ENCODE measurements around the gene ORM1. TPM values are rescaled to one million over a fixed set of nuclear protein-coding genes. Genes with fewer than 3 reads are reported as not detected.

ORM1 gene
- total and polyA plus RNA-seq, 2 donors from 2014 or later = 0.73 TPM; not detected in 1

DNA sequence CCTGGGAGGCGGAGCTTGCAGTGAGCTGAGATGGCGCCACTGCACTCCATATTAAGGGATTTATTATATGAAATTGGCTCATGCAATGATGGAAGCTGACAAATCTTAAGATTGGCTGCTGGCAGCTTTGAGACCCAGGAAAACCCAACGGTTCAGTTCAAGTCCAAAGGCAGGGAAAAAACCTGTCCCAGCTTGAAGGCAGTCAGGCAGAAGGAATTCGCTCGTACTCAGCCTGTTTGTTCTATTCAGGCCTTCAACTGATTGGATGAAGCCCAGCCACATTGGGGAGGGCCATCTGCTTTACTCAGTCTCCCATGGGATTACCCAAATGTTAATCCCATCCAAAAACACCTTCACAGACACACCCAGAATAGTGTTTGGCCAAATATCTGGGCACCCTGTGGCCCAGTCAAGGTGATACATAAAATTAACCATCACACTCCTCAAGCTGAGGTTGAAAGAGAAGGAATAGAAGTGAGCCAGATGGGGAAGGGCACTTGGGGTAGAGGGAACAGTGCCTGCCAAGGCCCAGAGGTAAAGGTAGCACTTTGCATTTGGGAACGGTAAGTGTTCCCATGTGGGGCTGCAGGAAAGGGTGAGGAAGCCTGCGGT is 8.5 kb upstream of the ORM1 start:
- TF ChIP-seq, protein P1, sequence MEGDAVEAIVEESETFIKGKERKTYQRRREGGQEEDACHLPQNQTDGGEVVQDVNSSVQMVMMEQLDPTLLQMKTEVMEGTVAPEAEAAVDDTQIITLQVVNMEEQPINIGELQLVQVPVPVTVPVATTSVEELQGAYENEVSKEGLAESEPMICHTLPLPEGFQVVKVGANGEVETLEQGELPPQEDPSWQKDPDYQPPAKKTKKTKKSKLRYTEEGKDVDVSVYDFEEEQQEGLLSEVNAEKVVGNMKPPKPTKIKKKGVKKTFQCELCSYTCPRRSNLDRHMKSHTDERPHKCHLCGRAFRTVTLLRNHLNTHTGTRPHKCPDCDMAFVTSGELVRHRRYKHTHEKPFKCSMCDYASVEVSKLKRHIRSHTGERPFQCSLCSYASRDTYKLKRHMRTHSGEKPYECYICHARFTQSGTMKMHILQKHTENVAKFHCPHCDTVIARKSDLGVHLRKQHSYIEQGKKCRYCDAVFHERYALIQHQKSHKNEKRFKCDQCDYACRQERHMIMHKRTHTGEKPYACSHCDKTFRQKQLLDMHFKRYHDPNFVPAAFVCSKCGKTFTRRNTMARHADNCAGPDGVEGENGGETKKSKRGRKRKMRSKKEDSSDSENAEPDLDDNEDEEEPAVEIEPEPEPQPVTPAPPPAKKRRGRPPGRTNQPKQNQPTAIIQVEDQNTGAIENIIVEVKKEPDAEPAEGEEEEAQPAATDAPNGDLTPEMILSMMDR (IDR thresholded peaks at IDR 0.05; ENCODE audit: borderline replicate concordance, extremely low read depth, insufficient read depth) = no peak
- FAIRE-seq (no peak), DNase-seq (peak in 2 of 5 donors; percentile 4)
- intact Hi-C loops (cut with DNase I) = no loop called here
- Histone ChIP-seq H3K9ac (ENCODE audit: low read length in 3 of 3) (no peak overlapping the region), H3K36me3 (ENCODE audit: control insufficient read depth in 2 of 3, insufficient read depth in 3 of 3, low read length in 3 of 3) (no peaks in the 10 kb centered on the region), H3K27me3 (ENCODE audit: control insufficient read depth, insufficient read depth, low read length) (no peaks in the 10 kb centered on the region), H3K27ac (ENCODE audit: low read depth in 2 of 2, low read length in 2 of 2) (no peak overlapping the region), H3K4me1 (ENCODE audit: control insufficient read depth in 2 of 3, insufficient read depth in 2 of 3, low read depth in 1 of 3, low read length in 3 of 3) (no peaks in the 10 kb centered on the region), H3K4me3 (ENCODE audit: low read length in 3 of 3) (no peak overlapping the region), H3K9me3 (ENCODE audit: control insufficient read depth in 2 of 3, insufficient read depth in 1 of 3, low read length in 3 of 3) (no peaks in the 10 kb centered on the region)

DNA sequence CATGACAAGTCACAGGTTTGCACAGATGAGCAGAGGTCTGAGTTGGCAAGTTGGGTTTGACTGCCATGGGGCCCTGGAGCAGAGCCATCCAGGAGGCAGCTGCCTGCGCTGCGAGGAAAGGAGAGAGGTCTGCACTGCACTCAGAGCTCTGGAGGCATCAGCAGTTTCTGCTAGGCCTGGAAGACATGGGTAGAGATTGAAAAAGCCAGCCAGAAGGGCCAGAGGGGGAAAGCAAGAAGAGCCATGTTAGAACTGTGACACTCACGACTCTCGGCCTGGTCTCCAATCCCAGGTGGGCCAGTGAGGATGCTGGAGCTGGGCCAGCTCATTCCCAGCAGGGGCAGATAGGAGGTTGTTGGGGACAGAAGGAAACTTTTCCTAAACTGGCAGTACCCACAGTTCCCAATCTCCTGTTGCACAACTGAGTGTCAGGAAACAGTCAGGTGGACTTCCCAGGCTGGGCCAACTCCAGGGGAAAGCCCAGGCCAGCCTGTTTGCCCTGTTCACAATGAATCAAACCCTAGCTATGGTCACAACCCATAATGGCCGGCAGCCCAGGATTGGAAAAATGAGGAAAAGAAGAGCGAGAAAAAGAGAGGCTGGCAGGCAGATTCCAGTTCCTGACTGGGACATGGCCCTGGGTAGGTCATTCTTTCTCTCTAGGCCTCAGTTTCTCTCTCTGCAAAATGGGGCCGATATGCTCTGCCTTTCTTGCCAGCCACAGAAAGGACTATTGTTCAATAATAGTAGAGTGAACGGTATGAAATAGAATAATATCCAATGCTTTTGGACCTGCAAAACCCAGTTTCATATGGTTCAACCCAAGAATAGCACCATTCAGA is 7.8 kb upstream of the ORM1 start:
- intact Hi-C loops (cut with DNase I) = no loop called here
- peak in 3 of 5 donors; percentile 7 to 67 (median 20) for DNase-seq
- no peaks in the 10 kb centered on the region for H3K36me3 ChIP-seq (ENCODE audit: control insufficient read depth in 2 of 3, insufficient read depth in 3 of 3, low read length in 3 of 3)
- no peak overlapping the region for H3K27ac ChIP-seq (ENCODE audit: low read depth in 2 of 2, low read length in 2 of 2)
- no peaks in the 10 kb centered on the region for H3K4me1 ChIP-seq (ENCODE audit: control insufficient read depth in 2 of 3, insufficient read depth in 2 of 3, low read depth in 1 of 3, low read length in 3 of 3)
- no peak overlapping the region for H3K9ac ChIP-seq (ENCODE audit: low read length in 3 of 3)
- TF ChIP-seq, protein P1 (IDR thresholded peaks at IDR 0.05; ENCODE audit: borderline replicate concordance, extremely low read depth, insufficient read depth) = no peak
- no peak overlapping the region for H3K4me3 ChIP-seq (ENCODE audit: low read length in 3 of 3)
- H3K9me3 ChIP-seq (ENCODE audit: control insufficient read depth in 2 of 3, insufficient read depth in 1 of 3, low read length in 3 of 3) = no peaks in the 10 kb centered on the region
- FAIRE-seq = no peak
- no peaks in the 10 kb centered on the region for H3K27me3 ChIP-seq (ENCODE audit: control insufficient read depth, insufficient read depth, low read length)

DNA sequence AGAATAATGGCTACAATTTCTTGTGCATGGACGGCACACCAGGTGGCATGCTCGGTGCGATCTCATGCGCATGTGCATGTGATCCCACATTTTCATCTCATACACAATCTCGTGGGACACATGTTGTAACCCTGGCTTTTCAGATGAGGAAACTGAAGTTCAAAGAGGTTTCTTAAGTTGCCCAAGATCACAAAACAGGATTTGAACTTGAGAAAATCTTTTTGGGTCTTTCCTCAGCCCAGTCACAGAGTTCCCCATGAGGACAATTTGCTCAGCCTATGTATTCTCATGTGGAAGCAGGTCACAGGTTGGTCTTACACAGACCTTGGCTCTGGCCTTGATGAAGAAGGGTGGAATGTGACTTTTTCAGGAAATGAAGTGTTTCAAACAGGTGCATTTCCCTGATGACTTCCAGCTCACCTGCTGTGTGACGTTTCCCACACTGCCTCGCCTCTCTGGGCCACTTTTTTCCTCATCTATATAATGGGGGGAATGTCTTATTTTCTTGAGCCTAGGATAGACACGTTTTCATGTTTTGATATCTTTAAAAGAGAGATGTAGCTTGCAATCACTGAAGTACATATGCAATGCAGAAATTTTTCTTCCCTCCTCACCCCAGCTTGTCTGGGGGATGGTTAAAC is 7.1 kb upstream of the ORM1 start:
- H3K27me3 ChIP-seq (ENCODE audit: control insufficient read depth, insufficient read depth, low read length) = no peaks in the 10 kb centered on the region
- H3K9me3 ChIP-seq (ENCODE audit: control insufficient read depth in 2 of 3, insufficient read depth in 1 of 3, low read length in 3 of 3) = no peaks in the 10 kb centered on the region
- no peaks in the 10 kb centered on the region for H3K36me3 ChIP-seq (ENCODE audit: control insufficient read depth in 2 of 3, insufficient read depth in 3 of 3, low read length in 3 of 3)
- intact Hi-C loops (cut with DNase I) = no loop called here
- H3K4me1 ChIP-seq (ENCODE audit: control insufficient read depth in 2 of 3, insufficient read depth in 2 of 3, low read depth in 1 of 3, low read length in 3 of 3) = no peaks in the 10 kb centered on the region
- H3K4me3 ChIP-seq (ENCODE audit: low read length in 3 of 3) = no peak overlapping the region
- no peak overlapping the region for H3K27ac ChIP-seq (ENCODE audit: low read depth in 2 of 2, low read length in 2 of 2)
- FAIRE-seq (no peak), DNase-seq (peak in 2 of 5 donors; percentile 4)
- no peak overlapping the region for H3K9ac ChIP-seq (ENCODE audit: low read length in 3 of 3)
- TF ChIP-seq, protein P1 (IDR thresholded peaks at IDR 0.05; ENCODE audit: borderline replicate concordance, extremely low read depth, insufficient read depth) = no peak
